C1 segment of cervical spinal cord (tissue), 14 donors: Measurements from ENCODE around the gene RAP1A.
"Not testable (repeated sequence)": the region's sequence is repeated elsewhere in the genome, so short reads cannot be mapped to it uniquely, and the experiment has no call there.

Source experiments
- DNase-seq, 14 donors: peaks; one replicate each; lab custom pipeline; 2025; lab: John Stamatoyannopoulos, UW

Gene RAP1A

GRCh38 chr1:111736548-111737215 is 117.1 kb downstream of the RAP1A start:
- DNase-seq, result peak in 11 of 14 donors; percentile 30 to 75 (median 60)

- DNase-seq, result peak in 1 of 14 donors; percentile 34
Measured at GRCh38 chr1:111737216-111738132, 117.9 kb downstream of the RAP1A start.

GRCh38 chr1:111738133-111738435 is 118.5 kb downstream of the RAP1A start:
- DNase-seq, result no peak

GRCh38 chr1:111738436-111739193 is 119.0 kb downstream of the RAP1A start:
- peak in 11 of 14 donors; percentile 16 to 74 (median 61) for DNase-seq

GRCh38 chr1:111739194-111739924 is 119.8 kb downstream of the RAP1A start, which contains the start of gene INKA2:
TSS of gene INKA2 (minus strand) at chr1:111739395. CDS start at chr1:111739242, 153 bp downstream.
- DNase-seq, result peak; percentile 38 to 93 (median 83)

DNA sequence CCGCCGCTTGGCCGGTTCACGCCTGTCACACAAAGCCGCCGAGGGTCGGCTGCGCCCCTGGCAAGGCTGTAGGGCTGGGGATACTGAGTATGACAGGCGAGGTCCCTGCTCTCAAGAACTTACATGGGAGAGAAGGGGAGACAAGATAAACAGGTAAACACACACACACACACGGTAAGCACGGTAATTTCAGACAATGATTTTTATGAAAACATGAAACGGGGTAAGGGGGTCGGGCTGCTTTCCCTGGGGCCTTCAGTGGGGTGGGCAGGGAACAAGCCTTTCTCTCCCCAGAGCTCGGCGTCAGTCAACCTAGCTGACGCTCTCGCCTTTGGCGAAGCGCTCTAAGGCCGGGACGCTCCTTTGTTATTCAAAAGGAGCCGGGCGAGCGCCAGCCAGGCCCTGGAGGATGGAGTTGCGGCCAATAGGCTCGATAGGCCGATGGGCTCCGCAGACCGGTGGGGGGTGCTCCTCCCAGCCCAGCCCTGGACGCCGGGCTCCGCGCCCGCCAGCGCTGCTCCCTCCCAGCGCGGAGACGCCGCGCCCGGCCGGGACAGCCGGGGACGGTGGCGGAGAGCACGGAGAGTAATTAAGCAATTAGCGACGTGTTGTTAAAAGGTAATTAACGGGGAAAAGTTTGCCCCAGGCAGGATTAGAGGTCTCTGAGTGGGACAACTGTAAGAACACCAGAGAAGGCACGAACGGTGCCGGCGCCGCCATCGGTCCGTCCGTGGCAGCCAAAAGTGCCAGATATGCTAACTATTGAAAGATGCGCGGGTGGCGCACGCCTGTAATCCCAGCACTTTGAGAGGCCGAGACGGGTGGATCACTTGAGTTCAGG is 120.6 kb downstream of the RAP1A start:
- peak in 11 of 14 donors; percentile 42 to 75 (median 61) for DNase-seq

GRCh38 chr1:111742292-111742691 is 122.7 kb downstream of the RAP1A start:
- DNase-seq, result not testable (repeated sequence)

GRCh38 chr1:111742938-111743549 is 123.5 kb downstream of the RAP1A start:
- DNase-seq, result no peak

DNA sequence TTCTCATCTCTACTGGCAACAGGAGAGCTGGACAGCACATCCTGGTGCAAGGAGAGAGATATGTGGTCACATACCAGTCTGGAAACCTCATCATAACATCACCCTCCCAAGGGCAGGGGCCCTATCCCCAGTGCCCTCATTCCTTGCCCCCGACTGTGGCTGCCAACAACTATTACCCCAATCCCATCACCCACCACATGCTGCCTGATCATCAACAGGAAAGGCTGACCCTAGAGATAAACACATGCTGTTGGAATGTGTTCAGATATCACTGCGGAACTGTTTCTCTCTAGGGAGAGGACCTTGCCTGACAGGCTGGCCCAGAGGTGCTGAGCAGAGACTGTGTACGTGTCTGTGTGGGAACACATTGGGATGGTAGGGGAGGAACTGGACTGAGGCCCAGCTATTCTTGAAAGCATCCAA is 124.1 kb downstream of the RAP1A start:
- DNase-seq, result no peak

DNA sequence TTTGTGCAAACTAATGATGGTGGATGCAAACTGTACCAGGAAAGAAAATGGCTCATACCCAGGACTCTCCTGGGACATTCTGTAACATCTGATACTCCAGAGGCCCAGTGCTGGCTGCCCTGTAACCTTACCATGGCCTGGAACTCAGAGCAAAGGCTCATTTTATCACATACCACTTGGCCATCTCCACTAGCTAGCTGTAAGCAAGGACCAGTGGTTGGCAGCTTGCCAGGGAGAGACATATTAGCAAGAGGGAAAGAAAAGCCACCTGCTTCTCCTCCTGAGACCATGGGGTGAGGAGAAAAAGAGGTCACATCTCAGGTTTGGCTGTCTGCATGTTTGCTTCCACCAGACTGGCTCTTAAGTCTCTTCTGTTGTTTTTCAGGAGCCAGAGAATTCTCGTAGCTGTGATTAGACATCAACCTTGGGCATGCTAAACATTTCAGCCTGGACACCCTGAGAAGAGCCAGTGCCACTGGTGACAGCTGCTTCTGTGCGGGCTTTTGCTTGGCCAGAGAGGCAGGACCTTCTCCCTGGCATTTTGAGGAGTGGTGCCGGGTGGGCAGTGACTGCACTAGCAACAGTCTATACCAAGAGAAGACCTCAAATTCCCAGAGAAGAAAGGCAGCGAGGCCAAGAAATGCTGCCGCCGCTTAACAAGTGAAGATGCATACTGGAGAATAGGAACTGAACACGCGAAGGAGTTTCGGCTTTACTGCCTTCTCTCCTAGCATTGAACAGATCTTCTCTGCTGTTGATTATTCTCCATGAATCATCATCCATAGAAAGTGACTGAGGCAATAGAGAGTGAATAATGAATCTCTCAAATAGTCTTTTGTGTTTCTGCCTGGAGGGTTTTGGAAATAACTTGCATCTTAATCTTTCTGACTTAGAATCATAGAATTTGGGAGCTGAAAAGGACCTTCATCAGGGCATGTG is 126.4 kb downstream of the RAP1A start:
- peak in 1 of 14 donors; percentile 50 for DNase-seq

GRCh38 chr1:111746614-111746999 is 127.0 kb downstream of the RAP1A start:
- no peak for DNase-seq

GRCh38 chr1:111747282-111747734 is 127.7 kb downstream of the RAP1A start:
- no peak for DNase-seq

DNA sequence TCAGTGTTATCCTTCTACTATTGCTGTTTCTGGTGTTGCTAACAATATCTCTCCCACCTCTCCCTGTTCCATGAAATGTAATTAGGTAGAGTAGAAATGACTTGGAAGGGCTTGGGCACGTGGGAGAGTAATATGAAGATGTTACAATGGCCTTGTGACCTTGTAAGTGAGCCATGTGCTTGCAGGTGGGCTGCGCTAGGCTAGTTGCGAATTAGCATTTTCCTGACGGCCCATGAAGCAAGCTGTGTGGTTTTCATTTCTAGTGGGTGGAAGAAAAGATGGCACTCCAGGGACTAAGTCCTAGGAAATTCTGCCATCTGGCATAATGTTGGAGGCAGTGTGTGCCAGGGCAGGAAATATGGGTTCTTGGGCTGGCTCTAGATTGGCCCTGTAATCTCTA is 128.4 kb downstream of the RAP1A start:
- no peak for DNase-seq

DNA sequence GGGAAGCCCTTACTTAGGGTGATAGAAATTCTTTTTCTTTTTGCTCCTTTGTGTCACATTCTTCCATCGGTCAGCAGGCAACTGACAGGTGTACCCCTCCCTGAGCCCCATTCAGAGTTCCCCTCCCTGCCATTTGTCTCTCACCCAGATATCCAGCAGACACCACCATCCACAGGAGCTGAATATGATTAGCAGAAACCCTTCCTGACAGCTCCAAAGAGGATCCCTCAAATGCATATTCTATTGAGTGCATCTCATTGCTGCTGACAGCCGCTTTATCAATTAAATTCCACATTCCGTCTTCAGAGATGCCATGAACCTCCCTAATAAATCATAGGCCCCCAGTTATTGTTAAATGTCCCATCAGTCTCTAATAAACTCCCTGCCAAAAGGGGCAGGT is 130.0 kb downstream of the RAP1A start:
- DNase-seq, result no peak

- no peak for DNase-seq
Measured at GRCh38 chr1:111750856-111751255, 131.3 kb downstream of the RAP1A start.

- no peak for DNase-seq
Measured at GRCh38 chr1:111751906-111752575, 132.5 kb downstream of the RAP1A start.

DNA sequence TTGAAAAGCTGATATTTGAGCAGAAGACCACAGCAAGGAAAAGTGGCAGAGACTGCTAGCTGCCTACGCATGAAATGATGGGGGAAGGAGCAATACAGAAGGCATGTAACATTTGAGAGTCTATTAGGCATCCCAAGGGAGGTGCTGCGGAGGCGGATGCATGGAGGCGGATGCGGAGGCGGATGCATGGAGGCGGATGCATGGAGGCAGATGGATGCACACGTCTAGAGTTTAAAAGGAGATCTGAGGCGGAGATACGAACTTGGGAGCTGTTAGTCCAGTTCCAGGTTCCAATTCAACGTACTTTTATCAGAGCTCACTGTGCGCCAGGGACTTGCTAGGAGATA is 135.4 kb downstream of the RAP1A start:
- DNase-seq, result peak in 2 of 14 donors; percentile 59 to 67
